BJ (cell line): Measurements from ENCODE around the gene UAP1L1. TPM values are rescaled to one million over a fixed set of nuclear protein-coding genes. Genes with fewer than 3 reads are reported as not detected.
"Not testable (repeated sequence)": the region's sequence is repeated elsewhere in the genome, so short reads cannot be mapped to it uniquely, and the experiment has no call there.

Source experiments
- CTCF ChIA-PET: fragments of 350-600 bp; formaldehyde crosslinking; extraction: SDS; loops from one replicate; lab custom pipeline; 2021; ENCODE audit warnings: antibody characterized with exemption, inconsistent platforms; lab: Yijun Ruan, JAX
- POLR2A ChIA-PET: fragments of 300-600 bp; sonication (Branson Sonifier 250); formaldehyde crosslinking; extraction: SDS; loops from one replicate; lab custom pipeline; 2021; ENCODE audit warnings: antibody characterized with exemption; lab: Charles Lee
- DNase-seq: peaks from one replicate; pipeline ENCODE4 v3.0.0-alpha.2; 2011; ENCODE audit warnings: low read depth
- H3K27me3 ChIP-seq: 2 replicates; pipeline ENCODE4 v1.6.0; 2011; ENCODE audit warnings: low read length; ENCODE audit not compliant: control insufficient read depth, insufficient read depth
- H3K36me3 ChIP-seq: 2 replicates; pipeline ENCODE4 v1.5.1; 2011; ENCODE audit warnings: low read length; ENCODE audit not compliant: control insufficient read depth, insufficient read depth
- H3K4me3 ChIP-seq: 2 replicates; pipeline ENCODE4 v1.5.1; 2011; ENCODE audit warnings: low read depth, mild to moderate bottlenecking, control low read depth, low read length
- polyA plus RNA-seq: library from polyadenylated mRNA; depleted of rRNA; stranded (reverse); fragments of >200 nt; gene quantifications from 2 replicates; pipeline ENCODE4 v1.2.3, GENCODE V29; 2011
- TF ChIP-seq, protein P1 (sequence below): IDR thresholded peaks from 2 replicates; pipeline ENCODE4 v1.5.1; 2011; ENCODE audit warnings: low read depth, mild to moderate bottlenecking, control low read depth, inconsistent platforms, low read length, moderate library complexity; ENCODE audit not compliant: insufficient read depth

The UAP1L1 gene
- polyA plus RNA-seq, 1 experiment, result 5.6 TPM

GRCh38 chr9:137030538-137031527 is 46.5 kb upstream of the UAP1L1 start:
- TF ChIP-seq, protein P1, sequence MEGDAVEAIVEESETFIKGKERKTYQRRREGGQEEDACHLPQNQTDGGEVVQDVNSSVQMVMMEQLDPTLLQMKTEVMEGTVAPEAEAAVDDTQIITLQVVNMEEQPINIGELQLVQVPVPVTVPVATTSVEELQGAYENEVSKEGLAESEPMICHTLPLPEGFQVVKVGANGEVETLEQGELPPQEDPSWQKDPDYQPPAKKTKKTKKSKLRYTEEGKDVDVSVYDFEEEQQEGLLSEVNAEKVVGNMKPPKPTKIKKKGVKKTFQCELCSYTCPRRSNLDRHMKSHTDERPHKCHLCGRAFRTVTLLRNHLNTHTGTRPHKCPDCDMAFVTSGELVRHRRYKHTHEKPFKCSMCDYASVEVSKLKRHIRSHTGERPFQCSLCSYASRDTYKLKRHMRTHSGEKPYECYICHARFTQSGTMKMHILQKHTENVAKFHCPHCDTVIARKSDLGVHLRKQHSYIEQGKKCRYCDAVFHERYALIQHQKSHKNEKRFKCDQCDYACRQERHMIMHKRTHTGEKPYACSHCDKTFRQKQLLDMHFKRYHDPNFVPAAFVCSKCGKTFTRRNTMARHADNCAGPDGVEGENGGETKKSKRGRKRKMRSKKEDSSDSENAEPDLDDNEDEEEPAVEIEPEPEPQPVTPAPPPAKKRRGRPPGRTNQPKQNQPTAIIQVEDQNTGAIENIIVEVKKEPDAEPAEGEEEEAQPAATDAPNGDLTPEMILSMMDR, result no peak
- ChIA-PET CTCF (interaction anchor here (0.8 to 3.3 kb wide), 20 partner anchors 10 to 248 kb away, joined by 3 to 48 read pairs (median 10); partner anchors contain the start of genes CLIC3, PAXX, RNF224 and TMEM141), POLR2A (no interaction called here)
- no peak for DNase-seq
- Histone ChIP-seq H3K4me3 (no peak overlapping the region), H3K36me3 (no peaks in the 10 kb centered on the region; the same call in 1 of the 2 replicates), H3K27me3 (no peaks in the 10 kb centered on the region)

DNA sequence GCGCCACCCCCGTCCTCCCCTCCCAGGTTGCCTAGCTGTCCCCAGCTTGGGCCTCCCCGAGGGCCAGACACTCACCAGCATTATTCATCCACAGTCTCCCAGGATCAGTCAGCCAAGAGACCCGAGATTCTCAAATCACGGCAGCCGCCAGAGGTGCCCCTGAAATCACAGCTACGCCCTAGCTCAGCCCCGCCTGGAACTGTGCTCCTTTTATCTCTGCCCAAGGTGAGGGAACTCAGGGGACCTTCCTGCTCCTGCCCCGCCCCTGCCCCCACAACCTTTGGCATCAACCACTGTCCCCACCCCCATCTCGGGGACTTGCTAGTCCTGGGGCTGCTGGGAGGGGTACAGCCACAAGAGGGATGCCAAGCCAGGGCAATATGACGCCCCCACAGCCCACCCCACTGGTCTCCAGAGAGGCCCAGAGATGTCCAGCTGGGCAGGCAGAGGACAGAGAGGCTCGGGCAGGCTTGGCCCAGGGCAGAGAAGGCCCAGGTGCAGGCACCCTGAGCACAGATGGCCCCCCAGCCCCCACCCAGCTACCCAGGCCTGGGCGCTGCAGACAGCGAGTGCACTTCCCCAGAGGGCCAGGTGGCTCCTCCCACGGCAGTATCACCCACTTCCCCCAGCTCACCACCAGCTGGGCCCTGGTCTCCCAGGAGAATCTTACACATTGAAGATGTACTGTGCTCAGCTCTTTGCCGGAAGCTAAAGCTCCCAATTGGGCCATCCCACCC is 45.2 kb upstream of the UAP1L1 start, which contains the start of gene FUT7:
TSS of gene FUT7 (minus strand) at position 185 of the 737 bp plus-strand sequence. CDS start at position 88, 97 bp downstream.
- no peak for DNase-seq
- ChIA-PET CTCF (interaction anchor here (0.8 to 8.2 kb wide), 6 partner anchors 11 to 240 kb away, joined by 3 to 118 read pairs (median 4); partner anchors contain the start of gene C8G), POLR2A (no interaction called here)
- TF ChIP-seq, protein P1, result no peak
- Histone ChIP-seq H3K36me3 (no peaks in the 10 kb centered on the region; the same call in 1 of the 2 replicates), H3K4me3 (no peak within 1 kb of the TSS), H3K27me3 (no peaks in the 10 kb centered on the region)

- TF ChIP-seq, protein P1, result no peak
- ChIA-PET POLR2A (no interaction called here), CTCF (interaction anchor here (0.8 to 8.2 kb wide), 3 partner anchors 31 to 241 kb away, joined by 3 to 118 read pairs (median 4); partner anchors contain the start of gene C8G)
- no peaks in the 10 kb centered on the region for H3K27me3 ChIP-seq
- peaks cover 2% of the 10 kb centered on the region for H3K36me3 ChIP-seq
- DNase-seq, result no peak
- H3K4me3 ChIP-seq, result no peak overlapping the region
Measured at GRCh38 chr9:137032858-137033257, 44.5 kb upstream of the UAP1L1 start.

DNA sequence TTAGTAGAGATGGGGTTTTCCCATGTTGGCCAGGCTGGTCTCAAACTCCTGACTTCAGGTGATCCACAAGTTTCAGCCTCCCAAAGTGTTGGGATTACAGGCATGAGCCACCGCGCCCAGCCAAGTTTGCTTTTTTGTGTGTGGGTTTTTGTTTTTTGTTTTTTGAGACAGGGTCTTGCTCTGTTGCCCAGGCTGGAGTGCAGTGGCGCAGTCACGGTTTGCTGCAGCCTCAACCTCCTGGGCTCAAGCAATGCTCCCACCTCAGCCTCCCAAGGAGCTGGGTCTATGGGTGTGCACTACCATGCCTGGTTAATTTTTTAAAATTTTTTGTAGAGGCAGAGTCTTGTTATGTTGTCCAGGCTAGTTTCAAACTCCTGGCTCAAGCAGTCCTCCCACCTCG is 43.8 kb upstream of the UAP1L1 start:
- CTCF ChIA-PET, result interaction anchor here (2.1 to 8.2 kb wide), 4 partner anchors 11 to 87 kb away, joined by 8 to 118 read pairs (median 20); partner anchors contain the start of gene C8G
- H3K27me3 ChIP-seq, H3K4me3 ChIP-seq, DNase-seq, H3K36me3 ChIP-seq, POLR2A ChIA-PET: not testable (repeated sequence)

GRCh38 chr9:137034039-137034708 is 43.1 kb upstream of the UAP1L1 start:
- CTCF ChIA-PET, result interaction anchor here (0.6 to 8.2 kb wide), 35 partner anchors 10 to 547 kb away, joined by 3 to 118 read pairs (median 6); partner anchors contain the start of genes ABCA2, AJM1, C8G and CLIC3
- POLR2A ChIA-PET, result no interaction called here
- TF ChIP-seq, protein P1, result no peak
- Histone ChIP-seq H3K27me3 (no peaks in the 10 kb centered on the region), H3K36me3 (peaks cover 8% of the 10 kb centered on the region), H3K4me3 (no peak overlapping the region)
- DNase-seq, result no peak
